Mesendoderm (in vitro differentiated cells): Measurements from ENCODE around the gene GATA2.
A peak's percentile ranks its signal among the peaks of the same experiment; 100 is the strongest.

Experiments used
- DNase-seq: peaks from one replicate; pipeline ENCODE4 v3.0.0; 2013
- H2AK5ac ChIP-seq: 2 replicates; pipeline ENCODE4 v1.6.1; 2013; ENCODE audit warnings: low read length, inconsistent platforms
- H2BK120ac ChIP-seq: 2 replicates; pipeline ENCODE4 v1.6.1; 2013; ENCODE audit warnings: low read depth, mild to moderate bottlenecking, low read length, moderate library complexity, mixed read lengths
- H2BK15ac ChIP-seq: replicated peaks from 2 replicates; pipeline ENCODE4 v1.6.1; 2013; ENCODE audit warnings: low read depth, mild to moderate bottlenecking, moderate library complexity
- H2BK5ac ChIP-seq: 2 replicates; pipeline ENCODE4 v1.6.1; 2013; ENCODE audit warnings: low read length, inconsistent platforms
- H3K18ac ChIP-seq: 2 replicates; pipeline ENCODE4 v1.6.1; 2013; ENCODE audit warnings: mild to moderate bottlenecking, low read length, mixed read lengths
- H3K23ac ChIP-seq: one replicate; pipeline ENCODE4 v1.6.1; 2013; ENCODE audit warnings: low read length
- H3K27ac ChIP-seq: 2 replicates; pipeline ENCODE4 v1.5.1; 2013; ENCODE audit warnings: low read depth, mild to moderate bottlenecking, inconsistent platforms, low read length, moderate library complexity
- H3K27me3 ChIP-seq: 2 replicates; pipeline ENCODE4 v1.6.1; 2013; ENCODE audit warnings: low read length, control low read depth, mild to moderate bottlenecking, inconsistent platforms; ENCODE audit not compliant: insufficient read depth, poor library complexity
- H3K36me3 ChIP-seq: 2 replicates; pipeline ENCODE4 v1.6.1; 2013; ENCODE audit warnings: low read length, inconsistent platforms; ENCODE audit not compliant: control insufficient read depth, insufficient read depth
- H3K4ac ChIP-seq: one replicate; pipeline ENCODE4 v1.6.1; 2013; ENCODE audit warnings: low read depth, mild to moderate bottlenecking, low read length, moderate library complexity
- H3K4me1 ChIP-seq: 2 replicates; pipeline ENCODE4 v1.6.1; 2013; ENCODE audit warnings: low read depth, low read length, inconsistent platforms; ENCODE audit not compliant: control insufficient read depth
- H3K4me2 ChIP-seq: 2 replicates; pipeline ENCODE4 v1.6.1; 2013; ENCODE audit warnings: low read length
- H3K4me3 ChIP-seq: 2 replicates; pipeline ENCODE4 v1.5.1; 2013; ENCODE audit warnings: mild to moderate bottlenecking, low read length
- H3K56ac ChIP-seq: one replicate; pipeline ENCODE4 v1.6.1; 2013; ENCODE audit warnings: low read length
- H3K79me1 ChIP-seq: 2 replicates; pipeline ENCODE4 v1.6.1; 2013; ENCODE audit warnings: low read length, inconsistent platforms
- H3K79me2 ChIP-seq: 2 replicates; pipeline ENCODE4 v1.6.1; 2013; ENCODE audit warnings: mild to moderate bottlenecking, low read length; ENCODE audit not compliant: control insufficient read depth, insufficient read depth
- H3K9ac ChIP-seq: 2 replicates; pipeline ENCODE4 v1.6.1; 2013; ENCODE audit warnings: low read length, inconsistent platforms
- H4K5ac ChIP-seq: one replicate; pipeline ENCODE4 v1.6.1; 2013; ENCODE audit warnings: low read length
- H4K8ac ChIP-seq: one replicate; pipeline ENCODE4 v1.6.1; 2013; ENCODE audit warnings: low read depth, mild to moderate bottlenecking, control low read depth, low read length, moderate library complexity
- WGBS: extraction: QIAGEN DNeasy Blood & Tissue Kit; methylation state at CpG from one replicate; pipeline ENCODE4 v1.1.7; 2013; ENCODE audit warnings: low lambda C conversion rate, missing lambda C conversion rate; ENCODE audit not compliant: insufficient coverage; ENCODE audit errors: extremely low coverage; 5-methylcytosine and 5-hydroxymethylcytosine counted together

The GATA2 gene

GRCh38 chr3:128496019-128496601 lies 3.1 kb upstream of the GATA2 start:
- H3K4me3 ChIP-seq: no peak overlapping the region
- H3K4ac ChIP-seq: no peak overlapping the region
- H4K8ac ChIP-seq: no peak overlapping the region
- WGBS: no CpG with 5 or more reads among the region's 32 CpGs
- no peak overlapping the region for H3K23ac ChIP-seq
- H3K4me1 ChIP-seq: peaks cover 15% of the 10 kb centered on the region
- no peak overlapping the region for H3K4me2 ChIP-seq
- no peaks in the 10 kb centered on the region for H3K79me1 ChIP-seq
- peak overlapping the region; percentile 1 for H3K56ac ChIP-seq
- H3K36me3 ChIP-seq: no peaks in the 10 kb centered on the region
- H3K79me2 ChIP-seq: no peaks in the 10 kb centered on the region
- H2BK120ac ChIP-seq: no peak overlapping the region
- H3K9ac ChIP-seq: no peak overlapping the region
- H3K27ac ChIP-seq: no peak overlapping the region
- H3K18ac ChIP-seq: no peak overlapping the region
- H4K5ac ChIP-seq: no peak overlapping the region
- peaks cover 53% of the 10 kb centered on the region for H3K27me3 ChIP-seq
- no peak for DNase-seq
- H2BK15ac ChIP-seq: no peak overlapping the region
- no peak overlapping the region for H2BK5ac ChIP-seq
- H2AK5ac ChIP-seq: no peak overlapping the region

GRCh38 chr3:128495435-128495970 lies 2.5 kb upstream of the GATA2 start:
- no CpG with 5 or more reads among the region's 9 CpGs for WGBS
- Histone ChIP-seq H3K56ac (no peak overlapping the region), H3K79me2 (no peaks in the 10 kb centered on the region), H4K5ac (no peak overlapping the region), H3K9ac (no peak overlapping the region), H3K36me3 (no peaks in the 10 kb centered on the region), H2AK5ac (no peak overlapping the region), H3K4me1 (peaks cover 18% of the 10 kb centered on the region), H3K79me1 (no peaks in the 10 kb centered on the region), H4K8ac (no peak overlapping the region), H3K4me3 (no peak overlapping the region), H2BK5ac (no peak overlapping the region), H3K23ac (no peak overlapping the region), H3K27ac (no peak overlapping the region), H3K4ac (no peak overlapping the region), H2BK15ac (no peak overlapping the region), H3K4me2 (no peak overlapping the region), H3K27me3 (peaks cover 57% of the 10 kb centered on the region), H2BK120ac (no peak overlapping the region), H3K18ac (no peak overlapping the region)
- peak; percentile 79 for DNase-seq

DNA sequence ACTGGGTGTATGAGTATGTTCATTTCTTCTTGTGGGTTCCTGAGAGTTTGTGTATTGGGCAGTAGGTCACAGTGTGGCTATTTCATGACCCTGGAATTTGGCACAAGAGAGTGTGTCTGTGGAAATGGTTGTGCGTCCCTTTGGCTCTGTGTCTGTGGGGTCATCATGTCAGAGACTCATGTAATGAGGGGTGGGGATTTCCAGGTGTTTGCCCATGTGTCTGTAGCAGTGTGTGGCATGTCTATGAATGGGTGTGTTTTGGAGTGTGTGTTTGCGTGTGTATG lies 1.3 kb upstream of the GATA2 start:
- Histone ChIP-seq H3K27me3 (peaks cover 57% of the 10 kb centered on the region), H3K9ac (no peak overlapping the region), H2AK5ac (peak overlapping the region; percentile 9), H3K36me3 (no peaks in the 10 kb centered on the region), H3K4me3 (no peak overlapping the region), H3K79me2 (no peaks in the 10 kb centered on the region), H3K18ac (no peak overlapping the region), H3K56ac (no peak overlapping the region), H3K79me1 (no peaks in the 10 kb centered on the region), H3K23ac (no peak overlapping the region), H3K4ac (no peak overlapping the region), H3K27ac (no peak overlapping the region), H3K4me1 (peaks cover 18% of the 10 kb centered on the region), H4K5ac (no peak overlapping the region), H2BK5ac (no peak overlapping the region), H4K8ac (no peak overlapping the region), H2BK120ac (no peak overlapping the region), H2BK15ac (no peak overlapping the region), H3K4me2 (no peak overlapping the region)
- WGBS: no CpG with 5 or more reads among the region's 2 CpGs
- DNase-seq: no peak

DNA sequence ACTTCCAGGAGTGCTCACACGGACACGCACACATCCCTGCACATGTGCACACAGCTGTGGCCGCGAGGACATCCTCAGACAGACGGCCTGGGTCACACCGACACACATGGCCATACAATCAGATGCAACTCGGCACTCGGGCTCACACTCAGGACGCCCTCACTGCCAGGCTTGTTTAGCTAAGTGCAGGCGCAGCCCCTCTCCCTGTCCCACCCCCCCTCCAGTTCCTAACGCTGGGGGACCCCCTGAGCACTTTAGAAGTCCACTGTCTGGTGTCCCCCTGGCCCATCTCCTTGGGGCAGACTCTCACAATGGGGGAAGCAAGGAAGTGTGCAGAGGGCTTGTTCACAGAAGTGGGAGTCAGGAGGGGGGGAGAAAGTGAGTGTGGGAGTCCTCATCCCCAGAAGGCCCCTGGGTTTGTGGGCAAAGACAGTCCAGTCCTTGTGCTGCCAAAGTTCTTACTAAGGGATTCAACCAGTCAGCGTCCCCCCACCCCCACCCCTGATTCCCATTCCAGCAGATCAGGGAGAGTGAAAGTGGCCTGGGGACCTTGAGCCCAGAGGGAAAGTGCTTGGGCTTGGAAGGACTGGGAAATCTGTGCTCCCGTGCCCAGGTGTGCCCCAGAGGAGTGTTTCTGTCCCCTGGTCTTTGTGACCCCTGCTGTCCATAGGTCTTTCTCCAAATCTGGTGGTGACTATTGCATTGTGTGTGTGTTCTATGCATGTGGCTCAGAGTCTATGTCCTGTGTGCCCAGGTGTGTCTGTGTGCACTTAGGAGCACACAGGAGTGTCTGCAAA lies 767 bp upstream of the GATA2 start:
- Histone ChIP-seq H3K79me2 (no peaks in the 10 kb centered on the region), H3K56ac (peak overlapping the region; percentile 52), H3K4me1 (peaks cover 18% of the 10 kb centered on the region), H3K27me3 (peaks cover 57% of the 10 kb centered on the region), H2BK120ac (no peak overlapping the region), H3K9ac (no peak overlapping the region), H3K4me2 (no peak overlapping the region), H3K4ac (no peak overlapping the region), H3K79me1 (no peaks in the 10 kb centered on the region), H3K36me3 (no peaks in the 10 kb centered on the region), H3K4me3 (no peak overlapping the region), H2BK5ac (no peak overlapping the region), H2AK5ac (peak overlapping the region; percentile 9), H3K27ac (no peak overlapping the region), H3K18ac (no peak overlapping the region), H4K5ac (no peak overlapping the region), H2BK15ac (no peak overlapping the region), H4K8ac (no peak overlapping the region), H3K23ac (peak overlapping the region; percentile 59)
- peak; percentile 46 for DNase-seq
- WGBS: no CpG with 5 or more reads among the region's 13 CpGs

DNA sequence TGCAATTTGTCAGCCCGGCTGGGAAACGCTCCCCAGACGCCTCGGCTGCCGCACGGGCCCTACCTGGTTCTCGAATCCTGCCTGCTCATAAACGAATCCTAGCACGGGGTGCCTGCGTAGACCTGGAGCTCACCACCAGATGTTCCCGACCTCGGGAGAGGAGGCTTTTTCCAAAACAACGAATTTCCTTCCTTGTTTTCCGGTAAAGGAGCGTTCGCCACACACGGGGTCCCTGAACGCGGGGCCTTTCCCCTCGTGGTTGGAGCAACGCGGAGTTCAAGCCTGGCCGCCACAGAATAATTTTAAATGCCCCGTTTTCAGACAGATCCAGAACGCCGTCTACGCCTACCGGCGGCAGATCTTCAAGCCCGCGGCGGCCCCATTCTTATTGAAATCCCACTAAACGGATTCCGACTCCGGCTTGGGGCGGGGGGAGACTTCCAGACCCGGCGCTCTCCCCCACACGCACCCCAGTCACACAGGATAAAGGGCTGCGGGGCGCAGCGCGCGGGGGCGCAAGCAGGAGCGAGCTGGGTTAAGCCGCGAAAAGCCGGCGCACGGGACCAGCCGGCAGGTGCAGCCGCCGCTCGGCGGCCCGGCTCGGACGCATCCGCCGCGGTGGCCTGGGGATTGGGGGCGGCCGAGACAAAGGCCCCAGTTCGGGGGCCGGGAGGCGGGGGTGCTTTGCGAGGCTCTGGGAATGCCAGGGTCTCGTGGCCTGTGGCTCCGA lies 895 bp downstream of the GATA2 start:
- no peak overlapping the region for H2AK5ac ChIP-seq
- H2BK120ac ChIP-seq: no peak overlapping the region
- H3K36me3 ChIP-seq: no peaks in the 10 kb centered on the region
- peaks cover 57% of the 10 kb centered on the region for H3K27me3 ChIP-seq
- DNase-seq: peak; percentile 57
- H3K23ac ChIP-seq: no peak overlapping the region
- no peak overlapping the region for H3K4me2 ChIP-seq
- no peak overlapping the region for H4K8ac ChIP-seq
- H3K56ac ChIP-seq: no peak overlapping the region
- H3K79me2 ChIP-seq: no peaks in the 10 kb centered on the region
- H3K79me1 ChIP-seq: no peaks in the 10 kb centered on the region
- H3K18ac ChIP-seq: no peak overlapping the region
- WGBS: no CpG with 5 or more reads among the region's 70 CpGs
- no peak overlapping the region for H3K27ac ChIP-seq
- H2BK15ac ChIP-seq: no peak overlapping the region
- no peak overlapping the region for H3K9ac ChIP-seq
- no peak overlapping the region for H4K5ac ChIP-seq
- no peak overlapping the region for H3K4me3 ChIP-seq
- H2BK5ac ChIP-seq: no peak overlapping the region
- H3K4me1 ChIP-seq: peaks cover 15% of the 10 kb centered on the region
- no peak overlapping the region for H3K4ac ChIP-seq
